ENCODE data around the gene PCDH19.

GRCh38 chrX:100263650-100264049 lies 146.4 kb downstream of the PCDH19 start:
- TF ChIP-seq POLR2AphosphoS5 (IDR thresholded peaks at IDR 0.05), result no peak
- no peak for TF ChIP-seq POLR2A (IDR thresholded peaks at IDR 0.05)
